HL-60 (cell line): ENCODE measurements around the gene ADGRB2.

Experiments used
- DNase-seq, 2 experiments: peaks; one replicate each; pipeline ENCODE4 v3.0.0-alpha.2; 2010 to 2020; ENCODE audit warnings: low read depth in 1 of 2, low spot score in 1 of 2
- H3K27ac ChIP-seq: fragments of 250-450 bp; sonication (Bioruptor Pico); replicated peaks from 2 replicates; pipeline ENCODE4 v1.5.1; 2020; ENCODE audit warnings: mild to moderate bottlenecking, moderate library complexity
- H3K27me3 ChIP-seq: fragments of 250-450 bp; sonication (Bioruptor Pico); 2 replicates; pipeline ENCODE4 v1.5.1; 2021; ENCODE audit warnings: mild to moderate bottlenecking, moderate library complexity; ENCODE audit not compliant: insufficient read depth, poor library complexity, severe bottlenecking
- H3K4me3 ChIP-seq: replicated peaks from 2 replicates; pipeline ENCODE4 v1.5.1; 2011; ENCODE audit warnings: mild to moderate bottlenecking, control low read depth, low read length; ENCODE audit not compliant: insufficient read depth
- CTCF ChIP-seq: IDR thresholded peaks from one replicate; pipeline ENCODE4 v1.5.1; 2011; ENCODE audit warnings: low read length, control low read depth, inconsistent platforms; ENCODE audit not compliant: insufficient read depth
- GABPA ChIP-seq: IDR thresholded peaks from 2 replicates; pipeline ENCODE4 v1.6.1; 2012; ENCODE audit warnings: low read depth
- POLR2AphosphoS5 ChIP-seq: IDR thresholded peaks from 2 replicates; pipeline ENCODE4 v1.6.1; 2012; ENCODE audit warnings: low read depth
- SPI1 ChIP-seq: IDR thresholded peaks from 2 replicates; pipeline ENCODE4 v1.6.1; 2012; ENCODE audit warnings: low read depth, mild to moderate bottlenecking, borderline replicate concordance
- TF ChIP-seq, protein P1 (sequence below): IDR thresholded peaks from 2 replicates; pipeline ENCODE4 v1.6.1; 2012; ENCODE audit warnings: low read depth; ENCODE audit not compliant: insufficient replicate concordance

Gene ADGRB2

GRCh38 chr1:31798433-31799195 lies 34.5 kb upstream of the ADGRB2 start:
- TF ChIP-seq GABPA (no peak), POLR2AphosphoS5 (no peak), SPI1 (no peak), CTCF (no peak)
- TF ChIP-seq, protein P1, sequence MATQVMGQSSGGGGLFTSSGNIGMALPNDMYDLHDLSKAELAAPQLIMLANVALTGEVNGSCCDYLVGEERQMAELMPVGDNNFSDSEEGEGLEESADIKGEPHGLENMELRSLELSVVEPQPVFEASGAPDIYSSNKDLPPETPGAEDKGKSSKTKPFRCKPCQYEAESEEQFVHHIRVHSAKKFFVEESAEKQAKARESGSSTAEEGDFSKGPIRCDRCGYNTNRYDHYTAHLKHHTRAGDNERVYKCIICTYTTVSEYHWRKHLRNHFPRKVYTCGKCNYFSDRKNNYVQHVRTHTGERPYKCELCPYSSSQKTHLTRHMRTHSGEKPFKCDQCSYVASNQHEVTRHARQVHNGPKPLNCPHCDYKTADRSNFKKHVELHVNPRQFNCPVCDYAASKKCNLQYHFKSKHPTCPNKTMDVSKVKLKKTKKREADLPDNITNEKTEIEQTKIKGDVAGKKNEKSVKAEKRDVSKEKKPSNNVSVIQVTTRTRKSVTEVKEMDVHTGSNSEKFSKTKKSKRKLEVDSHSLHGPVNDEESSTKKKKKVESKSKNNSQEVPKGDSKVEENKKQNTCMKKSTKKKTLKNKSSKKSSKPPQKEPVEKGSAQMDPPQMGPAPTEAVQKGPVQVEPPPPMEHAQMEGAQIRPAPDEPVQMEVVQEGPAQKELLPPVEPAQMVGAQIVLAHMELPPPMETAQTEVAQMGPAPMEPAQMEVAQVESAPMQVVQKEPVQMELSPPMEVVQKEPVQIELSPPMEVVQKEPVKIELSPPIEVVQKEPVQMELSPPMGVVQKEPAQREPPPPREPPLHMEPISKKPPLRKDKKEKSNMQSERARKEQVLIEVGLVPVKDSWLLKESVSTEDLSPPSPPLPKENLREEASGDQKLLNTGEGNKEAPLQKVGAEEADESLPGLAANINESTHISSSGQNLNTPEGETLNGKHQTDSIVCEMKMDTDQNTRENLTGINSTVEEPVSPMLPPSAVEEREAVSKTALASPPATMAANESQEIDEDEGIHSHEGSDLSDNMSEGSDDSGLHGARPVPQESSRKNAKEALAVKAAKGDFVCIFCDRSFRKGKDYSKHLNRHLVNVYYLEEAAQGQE: no peak
- H3K27me3 ChIP-seq: peaks cover 4% of the 10 kb centered on the region
- H3K4me3 ChIP-seq: no peak overlapping the region
- no peak for DNase-seq
- H3K27ac ChIP-seq: no peak overlapping the region

DNA sequence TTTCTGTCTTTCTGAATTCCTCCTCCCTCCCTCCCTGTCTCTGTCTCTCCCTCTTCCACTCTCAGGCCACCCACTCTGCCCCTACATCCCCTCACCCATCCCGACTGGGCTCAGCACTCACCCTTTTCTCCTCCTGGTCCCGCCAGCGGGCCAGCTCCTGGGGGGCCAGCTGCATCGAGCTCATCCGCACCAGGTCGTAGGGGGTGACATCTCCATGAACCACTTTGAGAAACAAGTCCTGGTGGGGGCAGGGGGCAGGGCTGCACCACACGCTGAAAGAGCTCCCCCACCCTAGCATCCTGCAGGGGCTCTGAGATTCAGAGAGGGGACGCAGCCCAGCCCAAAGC lies 33.9 kb upstream of the ADGRB2 start:
- Histone ChIP-seq H3K27ac (no peak overlapping the region), H3K4me3 (no peak overlapping the region), H3K27me3 (peaks cover 4% of the 10 kb centered on the region)
- no peak for DNase-seq
- TF ChIP-seq GABPA (no peak), CTCF (no peak), SPI1 (no peak)

- H3K4me3 ChIP-seq: no peak overlapping the region
- no peak overlapping the region for H3K27ac ChIP-seq
- TF ChIP-seq GABPA (no peak), POLR2AphosphoS5 (no peak), SPI1 (no peak), CTCF (no peak)
- TF ChIP-seq, protein P1: no peak
- H3K27me3 ChIP-seq: peaks cover 4% of the 10 kb centered on the region
- DNase-seq: no peak
These were observed 33.1 kb upstream of the ADGRB2 start for GRCh38 chr1:31797216-31797615.

- peaks cover 4% of the 10 kb centered on the region for H3K27me3 ChIP-seq
- TF ChIP-seq POLR2AphosphoS5: no peak
- TF ChIP-seq SPI1: no peak
- no peak for TF ChIP-seq CTCF
- TF ChIP-seq, protein P1: no peak
- TF ChIP-seq GABPA: no peak
- no peak for DNase-seq
- H3K4me3 ChIP-seq: no peak overlapping the region
- no peak overlapping the region for H3K27ac ChIP-seq
These were observed 32.6 kb upstream of the ADGRB2 start for GRCh38 chr1:31796707-31797106.
